ENCODE data around the gene PKLR.

DNA sequence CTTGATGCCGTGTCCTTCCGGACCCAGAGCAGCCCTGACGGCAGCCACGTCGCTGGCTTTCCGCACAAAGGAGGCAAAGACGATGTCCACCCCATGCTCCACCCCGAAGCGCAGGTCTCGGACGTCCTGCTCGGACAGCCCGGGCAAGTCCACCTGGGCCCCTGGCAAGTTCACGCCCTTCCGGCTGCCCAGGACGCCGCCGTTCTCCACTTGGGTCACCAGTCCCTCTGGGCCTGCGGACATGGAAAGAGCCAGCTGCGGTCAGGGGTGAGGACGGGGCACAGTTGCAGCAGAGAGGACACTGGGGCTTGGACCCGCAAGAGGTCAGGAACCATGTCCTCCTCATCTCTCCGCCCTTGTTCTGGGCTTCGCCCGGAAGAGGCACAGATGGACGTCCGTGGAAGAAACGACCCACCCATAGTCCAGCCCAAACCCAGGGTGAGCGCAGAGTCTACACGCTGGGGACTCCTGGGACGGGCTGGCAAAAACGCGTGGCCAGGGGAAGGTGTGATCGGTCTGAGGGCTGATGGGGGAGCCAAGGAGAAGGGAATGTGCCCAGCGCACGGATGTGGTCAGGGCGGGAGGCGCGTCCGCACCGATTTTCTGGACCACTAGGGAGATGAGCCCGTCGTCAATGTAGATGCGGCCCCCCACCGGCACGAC is 6.6 kb downstream of the PKLR start:
- TF ChIP-seq EZH2phosphoT487 (IDR thresholded peaks at IDR 0.05; ENCODE audit: borderline replicate concordance, low read depth) (no peak), RAD21 (IDR thresholded peaks at IDR 0.05; ENCODE audit: low read length) (no peak), TEAD4 (IDR thresholded peaks at IDR 0.05; ENCODE audit: borderline replicate concordance, insufficient read depth) (no peak), CHD2 (IDR thresholded peaks at IDR 0.05; ENCODE audit: low read length, partially characterized antibody) (no peak), ZBTB33 (IDR thresholded peaks at IDR 0.05; ENCODE audit: borderline replicate concordance, low read depth) (no peak), SMC3 (IDR thresholded peaks at IDR 0.05; ENCODE audit: low read depth, low read length) (no peak), MAX (IDR thresholded peaks at IDR 0.05; ENCODE audit: low read depth) (no peak)
